Measurements from ENCODE around the gene GNA12. TPM values are rescaled to one million over a fixed set of nuclear protein-coding genes. Genes with fewer than 3 reads are reported as not detected.

The GNA12 gene, protein sequence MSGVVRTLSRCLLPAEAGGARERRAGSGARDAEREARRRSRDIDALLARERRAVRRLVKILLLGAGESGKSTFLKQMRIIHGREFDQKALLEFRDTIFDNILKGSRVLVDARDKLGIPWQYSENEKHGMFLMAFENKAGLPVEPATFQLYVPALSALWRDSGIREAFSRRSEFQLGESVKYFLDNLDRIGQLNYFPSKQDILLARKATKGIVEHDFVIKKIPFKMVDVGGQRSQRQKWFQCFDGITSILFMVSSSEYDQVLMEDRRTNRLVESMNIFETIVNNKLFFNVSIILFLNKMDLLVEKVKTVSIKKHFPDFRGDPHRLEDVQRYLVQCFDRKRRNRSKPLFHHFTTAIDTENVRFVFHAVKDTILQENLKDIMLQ
- 10 to 100 TPM; 15.1 to 17.9 TPM for total RNA-seq

DNA sequence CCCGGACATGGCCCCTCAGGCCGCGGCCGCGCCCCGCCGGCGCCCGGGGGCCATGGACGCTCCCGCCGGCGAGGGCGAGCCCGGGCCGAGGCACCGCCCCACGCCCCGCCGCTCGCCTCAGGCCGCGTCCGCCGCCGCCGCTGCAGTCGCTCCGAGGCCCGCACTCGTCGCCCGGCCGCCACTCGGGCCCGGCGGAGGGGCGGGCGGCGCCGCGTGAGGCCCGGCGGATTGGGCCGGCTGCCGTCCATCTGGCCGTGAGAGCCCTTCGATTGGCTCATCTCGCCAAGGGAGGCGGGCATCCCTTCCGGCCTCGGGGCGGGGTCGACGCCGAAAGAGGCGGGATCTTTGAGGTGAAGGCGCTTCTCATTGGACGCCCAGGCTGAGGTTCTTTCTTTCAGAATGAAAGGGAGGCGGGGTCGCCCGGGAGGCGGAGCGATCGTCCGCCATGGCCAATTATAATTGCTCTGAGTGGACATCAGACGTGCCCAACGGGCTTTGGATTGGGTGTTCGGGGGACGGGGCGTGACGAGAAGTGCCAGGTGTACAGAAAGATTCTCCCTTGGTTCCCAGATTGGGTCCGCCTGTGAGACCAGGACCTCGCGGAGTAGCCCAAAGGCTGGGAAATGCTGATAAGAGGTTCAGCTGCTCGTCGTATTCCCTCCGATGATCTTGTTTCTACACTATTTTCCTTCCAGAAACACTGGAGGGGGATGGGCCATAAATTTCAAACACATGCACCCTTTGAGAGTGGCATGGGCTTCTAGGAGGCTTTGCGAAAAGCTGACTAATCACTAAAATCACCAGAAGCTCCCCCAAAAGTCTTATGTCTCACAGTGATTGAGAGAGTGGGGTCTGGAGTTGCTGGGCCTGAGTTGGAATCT is at the start of gene GNA12:
Gene GNA12 (minus strand): TSS at position 156 of the 881 bp plus-strand sequence. CDS start 147 bp downstream, at position 9.
- peak within 1 kb of the TSS; percentile 62 for H3K27ac Mint-ChIP-seq
- no peaks in the 10 kb centered on the region for H3K27me3 Mint-ChIP-seq
- peaks cover 26% of the 10 kb centered on the region for H3K4me1 Mint-ChIP-seq
- H3K4me3 Mint-ChIP-seq, result peak within 1 kb of the TSS; percentile 79
- H3K9me3 Mint-ChIP-seq, result no peaks in the 10 kb centered on the region
- peaks cover 4% of the 10 kb centered on the region for H3K36me3 Mint-ChIP-seq
- DNase-seq, result peak; percentile 98

DNA sequence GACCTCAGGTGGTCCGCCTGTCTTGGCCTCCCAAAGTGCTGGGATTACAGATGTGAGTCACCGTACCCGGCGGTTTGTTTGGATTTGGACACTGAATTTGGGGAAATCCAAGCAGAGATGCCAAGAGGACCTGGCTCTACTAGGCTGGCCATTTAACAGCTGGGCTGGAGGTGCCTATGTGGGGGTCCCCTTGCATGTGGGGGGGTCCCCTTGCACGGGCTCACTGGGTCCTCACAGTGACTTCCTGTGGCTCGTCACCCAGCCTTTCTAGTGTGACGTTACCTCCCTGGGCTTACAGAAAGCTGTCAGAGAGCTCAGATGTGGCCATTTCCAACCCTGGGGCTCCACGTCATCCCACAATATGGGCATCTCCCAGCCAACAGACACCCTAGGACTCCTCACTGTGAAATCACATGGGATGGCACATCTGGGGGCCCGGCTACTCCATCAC is 49.3 kb upstream of the GNA12 start:
- Mint-ChIP-seq H3K36me3 (no peaks in the 10 kb centered on the region), H3K27me3 (no peaks in the 10 kb centered on the region), H3K4me3 (peak overlapping the region; percentile 77), H3K4me1 (peaks cover 27% of the 10 kb centered on the region), H3K9me3 (no peaks in the 10 kb centered on the region), H3K27ac (peak overlapping the region; percentile 96)
- peak; percentile 43 for DNase-seq

GRCh38 chr7:2892549-2892948 is 48.4 kb upstream of the GNA12 start:
- Mint-ChIP-seq H3K27me3 (no peaks in the 10 kb centered on the region), H3K4me1 (peaks cover 27% of the 10 kb centered on the region), H3K9me3 (no peaks in the 10 kb centered on the region), H3K36me3 (no peaks in the 10 kb centered on the region), H3K27ac (peak overlapping the region; percentile 96), H3K4me3 (peak overlapping the region; percentile 47)
- DNase-seq, result no peak

DNA sequence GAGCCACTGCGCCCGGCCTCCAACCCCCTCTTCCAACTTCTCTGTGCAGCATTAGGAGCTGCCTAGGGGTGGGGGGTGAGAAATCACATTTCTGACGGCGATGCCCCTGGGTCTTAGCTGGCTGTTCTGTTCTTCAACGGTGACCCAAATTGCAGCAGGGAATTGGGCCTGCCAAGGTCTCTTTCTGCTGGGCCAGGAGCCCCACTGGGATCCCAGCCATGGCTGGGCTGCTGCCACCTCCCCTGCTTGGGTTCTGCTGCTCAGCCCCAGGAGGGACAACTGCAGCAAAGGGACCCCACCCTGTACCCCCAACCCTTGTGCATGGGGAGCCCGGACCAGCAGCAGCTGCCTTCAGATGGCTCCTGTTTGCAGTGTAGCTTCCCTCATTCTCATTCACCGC is 43.7 kb upstream of the GNA12 start:
- Mint-ChIP-seq H3K27ac (no peak overlapping the region), H3K36me3 (no peaks in the 10 kb centered on the region), H3K4me3 (no peak overlapping the region), H3K27me3 (no peaks in the 10 kb centered on the region), H3K4me1 (peaks cover 7% of the 10 kb centered on the region), H3K9me3 (no peaks in the 10 kb centered on the region)
- no peak for DNase-seq

DNA sequence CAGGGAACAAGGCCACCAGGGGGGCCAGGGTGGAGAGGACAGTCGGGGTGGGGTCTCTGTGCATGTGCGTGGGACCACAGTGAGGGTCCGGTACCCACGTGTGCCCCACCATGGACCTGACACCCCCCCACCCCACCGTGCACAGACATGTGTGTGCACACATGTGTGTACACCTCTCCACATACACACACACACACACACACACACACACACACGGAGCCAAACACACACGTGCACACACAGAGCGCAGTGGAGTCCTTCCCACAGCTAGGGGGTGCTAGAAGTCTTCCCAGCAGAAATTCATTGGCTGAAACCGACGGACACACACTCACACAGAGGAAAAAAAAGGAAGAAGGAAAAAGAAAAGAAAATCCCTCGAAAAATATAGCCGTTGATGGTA is 42.8 kb upstream of the GNA12 start:
- H3K9me3 Mint-ChIP-seq, result no peaks in the 10 kb centered on the region
- no peaks in the 10 kb centered on the region for H3K36me3 Mint-ChIP-seq
- H3K27me3 Mint-ChIP-seq, result no peaks in the 10 kb centered on the region
- peak; percentile 60 for DNase-seq
- H3K4me3 Mint-ChIP-seq, result no peak overlapping the region
- peaks cover 2% of the 10 kb centered on the region for H3K4me1 Mint-ChIP-seq
- no peak overlapping the region for H3K27ac Mint-ChIP-seq

DNA sequence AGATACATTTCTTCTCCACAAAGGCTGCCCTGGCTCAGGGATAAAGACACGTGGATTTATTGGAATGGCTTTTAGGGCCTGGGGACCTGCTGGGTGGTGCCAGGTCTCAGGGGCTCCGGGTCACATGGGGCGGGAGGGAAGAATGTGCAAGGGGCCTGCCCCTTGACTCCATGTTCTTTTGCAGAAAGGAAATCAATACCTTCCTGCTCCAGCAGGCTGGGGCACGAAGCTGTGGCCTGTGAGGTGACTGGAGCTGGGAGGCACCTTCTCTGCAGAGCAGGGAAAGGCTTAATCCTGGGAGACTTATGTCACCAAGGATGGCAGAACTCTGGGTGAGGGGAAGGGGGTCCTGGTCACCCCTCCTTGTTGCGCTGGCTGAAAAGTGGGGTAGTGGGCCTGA is 42.3 kb upstream of the GNA12 start:
- DNase-seq, result no peak
- no peak overlapping the region for H3K27ac Mint-ChIP-seq
- peaks cover 2% of the 10 kb centered on the region for H3K4me1 Mint-ChIP-seq
- no peaks in the 10 kb centered on the region for H3K27me3 Mint-ChIP-seq
- no peaks in the 10 kb centered on the region for H3K36me3 Mint-ChIP-seq
- no peak overlapping the region for H3K4me3 Mint-ChIP-seq
- H3K9me3 Mint-ChIP-seq, result no peaks in the 10 kb centered on the region

DNA sequence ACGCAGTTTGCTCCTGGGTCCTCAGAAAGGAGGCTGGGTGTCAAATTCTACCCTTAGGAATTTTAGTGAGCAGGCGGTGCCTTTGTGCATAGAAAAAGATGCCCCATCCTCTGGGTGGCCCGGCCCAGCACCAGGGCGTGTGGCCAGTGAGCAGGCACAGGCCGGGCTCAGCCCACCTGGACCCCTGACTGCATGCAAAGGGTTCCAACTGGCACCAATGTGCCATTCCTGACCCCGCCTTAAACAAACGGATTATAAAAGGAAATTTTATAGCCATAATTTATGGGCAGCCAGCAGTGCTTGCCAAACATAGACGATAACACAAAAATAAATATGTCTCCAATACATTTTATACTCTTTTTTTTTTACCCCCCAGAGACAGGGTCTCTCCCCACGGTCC is 40.1 kb upstream of the GNA12 start:
- no peak overlapping the region for H3K27ac Mint-ChIP-seq
- DNase-seq, result no peak
- no peaks in the 10 kb centered on the region for H3K9me3 Mint-ChIP-seq
- H3K36me3 Mint-ChIP-seq, result no peaks in the 10 kb centered on the region
- H3K27me3 Mint-ChIP-seq, result no peaks in the 10 kb centered on the region
- peaks cover 6% of the 10 kb centered on the region for H3K4me1 Mint-ChIP-seq
- H3K4me3 Mint-ChIP-seq, result no peak overlapping the region

GRCh38 chr7:2883101-2883500 is 39.0 kb upstream of the GNA12 start:
- Mint-ChIP-seq H3K4me1 (peaks cover 15% of the 10 kb centered on the region), H3K27me3 (no peaks in the 10 kb centered on the region), H3K9me3 (no peaks in the 10 kb centered on the region), H3K36me3 (no peaks in the 10 kb centered on the region), H3K4me3 (no peak overlapping the region), H3K27ac (no peak overlapping the region)
- DNase-seq, result no peak

GRCh38 chr7:2882111-2882510 is 38.0 kb upstream of the GNA12 start:
- H3K4me1 Mint-ChIP-seq, result peaks cover 14% of the 10 kb centered on the region
- no peak overlapping the region for H3K27ac Mint-ChIP-seq
- no peaks in the 10 kb centered on the region for H3K27me3 Mint-ChIP-seq
- DNase-seq, result no peak
- H3K4me3 Mint-ChIP-seq, result no peak overlapping the region
- no peaks in the 10 kb centered on the region for H3K9me3 Mint-ChIP-seq
- H3K36me3 Mint-ChIP-seq, result no peaks in the 10 kb centered on the region

DNA sequence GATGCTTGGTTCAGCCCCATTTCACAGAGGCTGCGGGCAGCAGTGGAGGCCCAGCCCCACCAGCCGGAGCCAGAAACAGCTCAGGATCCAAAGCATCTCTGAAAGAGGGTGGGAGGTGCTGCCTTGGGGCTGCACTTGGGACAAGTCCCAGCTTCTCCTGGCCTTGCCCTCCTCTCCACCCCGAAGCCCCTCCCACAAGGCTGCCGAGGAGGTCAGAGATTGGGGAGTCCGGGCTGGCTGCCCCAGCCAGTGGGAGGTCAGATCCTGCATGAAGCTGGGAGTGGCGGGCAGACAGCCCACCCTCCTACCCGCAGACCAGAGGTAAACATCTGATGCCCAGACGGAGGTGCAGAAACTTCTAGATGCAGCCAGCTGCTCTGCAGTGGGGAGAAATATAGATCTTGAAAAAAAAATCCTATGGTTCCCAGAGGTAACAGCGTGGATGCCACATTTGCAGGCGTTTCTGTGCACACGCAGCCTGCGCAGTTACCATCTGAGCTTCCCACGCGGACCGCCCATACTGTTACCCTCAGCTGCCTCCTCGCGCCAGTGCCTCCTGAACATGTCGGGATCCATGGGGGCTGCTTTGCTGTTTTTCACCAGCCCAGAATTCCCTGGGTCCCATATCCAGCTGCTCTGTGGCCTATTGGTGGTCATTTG is 36.9 kb upstream of the GNA12 start:
- H3K27me3 Mint-ChIP-seq, result no peaks in the 10 kb centered on the region
- no peak overlapping the region for H3K27ac Mint-ChIP-seq
- no peak for DNase-seq
- no peaks in the 10 kb centered on the region for H3K36me3 Mint-ChIP-seq
- H3K9me3 Mint-ChIP-seq, result no peaks in the 10 kb centered on the region
- no peak overlapping the region for H3K4me3 Mint-ChIP-seq
- peaks cover 13% of the 10 kb centered on the region for H3K4me1 Mint-ChIP-seq

DNA sequence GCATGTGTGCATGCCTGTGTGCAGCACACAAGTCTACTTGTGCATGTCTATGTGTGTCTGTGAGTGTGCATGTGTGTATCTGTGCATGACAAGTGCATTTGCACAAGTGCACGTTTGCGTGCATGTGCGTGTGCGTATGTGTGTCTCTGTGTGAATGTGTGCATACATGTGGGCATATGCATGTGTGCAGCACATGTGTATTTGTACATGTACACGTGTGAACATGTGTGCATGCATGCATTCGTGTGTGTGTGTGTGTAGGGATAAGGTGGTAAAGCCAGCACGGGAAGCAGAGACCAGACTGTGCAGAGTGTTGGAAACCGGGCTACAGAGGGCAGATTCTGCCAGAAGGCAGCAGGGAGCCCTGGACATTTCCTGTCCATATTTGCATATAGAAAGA is 35.9 kb upstream of the GNA12 start:
- Mint-ChIP-seq H3K36me3 (no peaks in the 10 kb centered on the region), H3K4me3 (no peak overlapping the region), H3K27ac (no peak overlapping the region), H3K4me1 (peaks cover 13% of the 10 kb centered on the region), H3K9me3 (no peaks in the 10 kb centered on the region), H3K27me3 (no peaks in the 10 kb centered on the region)
- no peak for DNase-seq

- no peaks in the 10 kb centered on the region for H3K9me3 Mint-ChIP-seq
- H3K4me1 Mint-ChIP-seq, result peaks cover 17% of the 10 kb centered on the region
- H3K27me3 Mint-ChIP-seq, result no peaks in the 10 kb centered on the region
- H3K27ac Mint-ChIP-seq, result no peak overlapping the region
- DNase-seq, result no peak
- no peaks in the 10 kb centered on the region for H3K36me3 Mint-ChIP-seq
- no peak overlapping the region for H3K4me3 Mint-ChIP-seq
These were observed 35.2 kb upstream of the GNA12 start for GRCh38 chr7:2879354-2879753.

GRCh38 chr7:2878306-2878705 is 34.2 kb upstream of the GNA12 start:
- Mint-ChIP-seq H3K4me1 (peaks cover 17% of the 10 kb centered on the region), H3K27me3 (no peaks in the 10 kb centered on the region), H3K4me3 (no peak overlapping the region), H3K36me3 (no peaks in the 10 kb centered on the region), H3K9me3 (no peaks in the 10 kb centered on the region), H3K27ac (no peak overlapping the region)
- no peak for DNase-seq

GRCh38 chr7:2876031-2876731 is 32.1 kb upstream of the GNA12 start:
- Mint-ChIP-seq H3K36me3 (no peaks in the 10 kb centered on the region), H3K4me1 (peaks cover 19% of the 10 kb centered on the region), H3K27me3 (no peaks in the 10 kb centered on the region), H3K9me3 (no peaks in the 10 kb centered on the region), H3K4me3 (no peak overlapping the region), H3K27ac (no peak overlapping the region)
- no peak for DNase-seq
